Urinary bladder (tissue), 4 donors: ENCODE data around the gene INTS13. TPM values are rescaled to one million over a fixed set of nuclear protein-coding genes. Genes with fewer than 3 reads are reported as not detected.
"Not testable (repeated sequence)": the region's sequence is repeated elsewhere in the genome, so short reads cannot be mapped to it uniquely, and the experiment has no call there.

Source experiments
- DNase-seq: peaks from one replicate; pipeline ENCODE4 v3.0.0-alpha.2; 2015; ENCODE audit errors: extremely low spot score
- H3K27ac ChIP-seq: one replicate; pipeline ENCODE4 v1.5.1; 2013; ENCODE audit warnings: low read depth, mild to moderate bottlenecking, moderate library complexity
- H3K36me3 ChIP-seq: one replicate; pipeline ENCODE4 v1.6.1; 2013; ENCODE audit warnings: mild to moderate bottlenecking, moderate library complexity; ENCODE audit not compliant: insufficient read depth
- H3K4me1 ChIP-seq: one replicate; pipeline ENCODE4 v1.6.1; 2013; ENCODE audit warnings: mild to moderate bottlenecking, moderate library complexity; ENCODE audit not compliant: insufficient read depth
- H3K4me3 ChIP-seq: one replicate; pipeline ENCODE4 v1.5.1; 2013; ENCODE audit warnings: low read depth, low read length
- WGBS: extraction: QIAGEN DNeasy Blood & Tissue Kit; methylation state at CpG from one replicate; pipeline ENCODE4 v1.1.7; 2013; 5-methylcytosine and 5-hydroxymethylcytosine counted together
- polyA plus RNA-seq: library from polyadenylated mRNA; stranded (reverse); fragments of 200-250 nt; gene quantifications from one replicate; pipeline ENCODE4 v1.2.3, GENCODE V29; 2013
- total RNA-seq: library from RNA; depleted of rRNA; stranded (reverse); fragments of >200 nt; gene quantifications from one replicate; pipeline ENCODE4 v1.2.3, GENCODE V29; 2014
- donor health status: healthy with polysubstance abuse.
- donor health status: healthy.

INTS13 gene
- total and polyA plus RNA-seq, 2 donors: 11.8 to 26.6 TPM

- H3K4me1 ChIP-seq: no peaks in the 10 kb centered on the region
- H3K4me3 ChIP-seq: no peak overlapping the region
- no peaks in the 10 kb centered on the region for H3K36me3 ChIP-seq
- no peak for DNase-seq
- 71% methylated on average over 2 of the region's 2 CpGs for WGBS
- no peak overlapping the region for H3K27ac ChIP-seq
Measured at GRCh38 chr12:26871985-26872384, 65.8 kb downstream of the INTS13 start.

GRCh38 chr12:26870491-26871419 lies 67.0 kb downstream of the INTS13 start:
- Histone ChIP-seq H3K4me3 (no peak overlapping the region), H3K27ac (no peak overlapping the region), H3K4me1 (no peaks in the 10 kb centered on the region), H3K36me3 (no peaks in the 10 kb centered on the region)
- 17% methylated on average over 11 of the region's 11 CpGs for WGBS
- peak; percentile 32 for DNase-seq

GRCh38 chr12:26869908-26870459 lies 67.8 kb downstream of the INTS13 start:
- WGBS: 75% methylated on average over 6 of the region's 6 CpGs
- Histone ChIP-seq H3K36me3 (no peaks in the 10 kb centered on the region), H3K27ac (no peak overlapping the region), H3K4me3 (no peak overlapping the region), H3K4me1 (no peaks in the 10 kb centered on the region)
- no peak for DNase-seq

GRCh38 chr12:26869104-26869494 lies 68.7 kb downstream of the INTS13 start:
- Histone ChIP-seq H3K4me1 (no peaks in the 10 kb centered on the region), H3K27ac (no peak overlapping the region), H3K4me3 (no peak overlapping the region), H3K36me3 (no peaks in the 10 kb centered on the region)
- 95% methylated on average over 6 of the region's 6 CpGs for WGBS
- no peak for DNase-seq

- H3K4me1 ChIP-seq: no peaks in the 10 kb centered on the region
- no peaks in the 10 kb centered on the region for H3K36me3 ChIP-seq
- 90% methylated on average over 3 of the region's 3 CpGs for WGBS
- DNase-seq: no peak
- no peak overlapping the region for H3K27ac ChIP-seq
- no peak overlapping the region for H3K4me3 ChIP-seq
Measured at GRCh38 chr12:26868447-26869103, 69.2 kb downstream of the INTS13 start.

GRCh38 chr12:26867080-26867479 lies 70.7 kb downstream of the INTS13 start:
- no peak for DNase-seq
- WGBS: 83% methylated on average over 2 of the region's 2 CpGs
- no peak overlapping the region for H3K4me3 ChIP-seq
- no peak overlapping the region for H3K27ac ChIP-seq
- no peaks in the 10 kb centered on the region for H3K36me3 ChIP-seq
- H3K4me1 ChIP-seq: no peaks in the 10 kb centered on the region

- H3K36me3 ChIP-seq: no peaks in the 10 kb centered on the region
- WGBS: 64% methylated on average over 4 of the region's 4 CpGs
- H3K4me3 ChIP-seq: no peak overlapping the region
- no peak overlapping the region for H3K27ac ChIP-seq
- DNase-seq: no peak
- H3K4me1 ChIP-seq: no peaks in the 10 kb centered on the region
Measured at GRCh38 chr12:26863515-26863914, 74.3 kb downstream of the INTS13 start.

- H3K4me1 ChIP-seq, H3K4me3 ChIP-seq, DNase-seq, H3K36me3 ChIP-seq, H3K27ac ChIP-seq: not testable (repeated sequence)
- WGBS: 97% methylated on average over 3 of the region's 3 CpGs
Measured at GRCh38 chr12:26862787-26863186, 75.0 kb downstream of the INTS13 start.

- 99% methylated on average over 1 of the region's 1 CpG for WGBS
- no peak overlapping the region for H3K4me3 ChIP-seq
Measured at GRCh38 chr12:26861690-26862089, 76.1 kb downstream of the INTS13 start.

GRCh38 chr12:26857465-26858176 lies 80.2 kb downstream of the INTS13 start:
- H3K4me1 ChIP-seq: no peaks in the 10 kb centered on the region
- H3K27ac ChIP-seq: no peak overlapping the region
- 46% methylated on average over 6 of the region's 6 CpGs for WGBS
- H3K36me3 ChIP-seq: no peaks in the 10 kb centered on the region
- H3K4me3 ChIP-seq: no peak overlapping the region
- DNase-seq: no peak

More at GRCh38 chr12:26861690-26862089, 76.1 kb downstream of the INTS13 start:
- no peaks in the 10 kb centered on the region for H3K4me1 ChIP-seq
- DNase-seq: no peak
- no peak overlapping the region for H3K27ac ChIP-seq
- H3K36me3 ChIP-seq: no peaks in the 10 kb centered on the region

GRCh38 chr12:26855337-26855736 lies 82.4 kb downstream of the INTS13 start:
- Histone ChIP-seq H3K4me1 (no peaks in the 10 kb centered on the region), H3K4me3 (no peak overlapping the region), H3K36me3 (no peaks in the 10 kb centered on the region), H3K27ac (no peak overlapping the region)
- DNase-seq: no peak
- 63% methylated on average over 1 of the region's 1 CpG for WGBS
